ENCODE data around the gene LCE1C.

The LCE1C gene

DNA sequence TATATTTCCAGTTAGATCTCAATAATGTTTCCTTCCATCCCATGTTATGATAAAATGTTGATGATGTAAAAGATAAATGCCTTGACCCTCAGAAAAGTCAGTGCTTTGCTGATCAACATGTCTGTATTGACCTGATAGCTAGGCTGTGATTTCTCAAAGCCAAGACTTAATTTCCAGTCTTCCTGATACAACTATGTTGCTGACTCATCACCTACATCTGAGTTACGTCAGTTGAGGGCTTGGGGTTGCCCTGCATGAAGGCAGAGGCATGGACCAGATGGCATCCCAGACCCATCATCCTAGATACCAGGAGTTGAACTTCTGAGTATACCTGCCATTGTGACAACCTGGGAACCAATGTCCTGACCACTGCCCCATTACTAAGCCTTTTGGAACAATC lies 5.1 kb downstream of the LCE1C start:
- DNase-seq (ENCODE audit: low spot score): no peak
- TF ChIP-seq, protein P1, sequence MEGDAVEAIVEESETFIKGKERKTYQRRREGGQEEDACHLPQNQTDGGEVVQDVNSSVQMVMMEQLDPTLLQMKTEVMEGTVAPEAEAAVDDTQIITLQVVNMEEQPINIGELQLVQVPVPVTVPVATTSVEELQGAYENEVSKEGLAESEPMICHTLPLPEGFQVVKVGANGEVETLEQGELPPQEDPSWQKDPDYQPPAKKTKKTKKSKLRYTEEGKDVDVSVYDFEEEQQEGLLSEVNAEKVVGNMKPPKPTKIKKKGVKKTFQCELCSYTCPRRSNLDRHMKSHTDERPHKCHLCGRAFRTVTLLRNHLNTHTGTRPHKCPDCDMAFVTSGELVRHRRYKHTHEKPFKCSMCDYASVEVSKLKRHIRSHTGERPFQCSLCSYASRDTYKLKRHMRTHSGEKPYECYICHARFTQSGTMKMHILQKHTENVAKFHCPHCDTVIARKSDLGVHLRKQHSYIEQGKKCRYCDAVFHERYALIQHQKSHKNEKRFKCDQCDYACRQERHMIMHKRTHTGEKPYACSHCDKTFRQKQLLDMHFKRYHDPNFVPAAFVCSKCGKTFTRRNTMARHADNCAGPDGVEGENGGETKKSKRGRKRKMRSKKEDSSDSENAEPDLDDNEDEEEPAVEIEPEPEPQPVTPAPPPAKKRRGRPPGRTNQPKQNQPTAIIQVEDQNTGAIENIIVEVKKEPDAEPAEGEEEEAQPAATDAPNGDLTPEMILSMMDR (IDR thresholded peaks at IDR 0.05; ENCODE audit: poor library complexity, severe bottlenecking): no peak
- Histone ChIP-seq H3K9me3 (ENCODE audit: severe bottlenecking) (no peaks in the 10 kb centered on the region), H3K4me1 (ENCODE audit: insufficient read depth, poor library complexity, severe bottlenecking) (no peaks in the 10 kb centered on the region), H3K36me3 (ENCODE audit: low read depth) (no peaks in the 10 kb centered on the region), H3K27ac (ENCODE audit: poor library complexity, severe bottlenecking) (no peak overlapping the region), H3K4me3 (ENCODE audit: severe bottlenecking) (no peak overlapping the region), H3K27me3 (ENCODE audit: insufficient read depth, poor library complexity, severe bottlenecking) (no peaks in the 10 kb centered on the region)
- ATAC-seq (ENCODE audit: low read depth): no peak

DNA sequence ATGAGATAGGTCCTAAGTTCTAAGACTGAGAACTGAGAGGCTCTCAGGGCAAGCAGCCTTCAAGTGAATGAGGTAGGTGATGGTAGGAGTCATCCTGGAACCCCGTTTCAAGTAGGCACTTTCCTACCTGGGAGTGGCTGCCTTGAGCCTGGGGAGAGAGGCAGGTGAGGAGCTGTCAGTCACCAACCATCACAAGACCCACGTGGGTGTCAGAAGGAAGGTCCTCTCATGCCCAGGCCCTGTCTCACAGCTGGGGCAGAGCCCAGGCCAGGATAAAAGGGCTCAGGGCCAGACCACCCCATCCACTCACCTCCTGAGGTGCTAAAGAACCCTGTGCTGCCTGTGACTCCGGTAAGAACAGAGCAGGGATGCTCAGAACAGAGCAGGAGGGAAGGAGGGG lies 10.0 kb downstream of the LCE1C start, which contains the start of gene LCE1D:
LCE1D (plus strand) TSS at position 301 of the 400 bp plus-strand sequence. CDS start 1,074 bp downstream, outside the sequence.
- Histone ChIP-seq H3K4me3 (ENCODE audit: severe bottlenecking) (no peak within 1 kb of the TSS), H3K9me3 (ENCODE audit: severe bottlenecking) (no peaks in the 10 kb centered on the region), H3K36me3 (ENCODE audit: low read depth) (no peaks in the 10 kb centered on the region), H3K4me1 (ENCODE audit: insufficient read depth, poor library complexity, severe bottlenecking) (no peaks in the 10 kb centered on the region), H3K27ac (ENCODE audit: poor library complexity, severe bottlenecking) (no peak within 1 kb of the TSS), H3K27me3 (ENCODE audit: insufficient read depth, poor library complexity, severe bottlenecking) (no peaks in the 10 kb centered on the region)
- DNase-seq (ENCODE audit: low spot score): no peak
- no peak for ATAC-seq (ENCODE audit: low read depth)
- TF ChIP-seq, protein P1 (IDR thresholded peaks at IDR 0.05; ENCODE audit: poor library complexity, severe bottlenecking): no peak

DNA sequence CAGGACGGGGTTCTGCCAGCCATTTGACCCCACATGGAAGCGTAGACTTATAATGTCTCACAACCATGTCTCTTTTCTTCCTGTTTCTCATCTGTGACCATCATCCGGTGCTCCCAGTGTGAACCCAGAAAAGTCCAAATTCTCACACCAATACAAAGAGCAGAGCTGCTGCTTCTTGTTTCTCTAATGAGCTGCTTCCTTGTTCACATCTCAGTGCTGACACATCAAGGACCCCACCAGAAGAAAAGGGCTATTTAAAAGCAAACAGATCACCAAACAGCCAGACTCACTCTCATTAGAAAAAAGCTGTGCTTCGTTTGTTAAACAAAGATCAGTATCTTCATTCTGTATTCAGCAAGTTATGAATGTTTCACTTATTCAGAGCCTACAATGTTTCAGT lies 10.8 kb downstream of the LCE1C start:
- DNase-seq (ENCODE audit: low spot score): no peak
- Histone ChIP-seq H3K9me3 (ENCODE audit: severe bottlenecking) (no peaks in the 10 kb centered on the region), H3K4me3 (ENCODE audit: severe bottlenecking) (no peak overlapping the region), H3K27ac (ENCODE audit: poor library complexity, severe bottlenecking) (no peak overlapping the region), H3K36me3 (ENCODE audit: low read depth) (no peaks in the 10 kb centered on the region), H3K4me1 (ENCODE audit: insufficient read depth, poor library complexity, severe bottlenecking) (no peaks in the 10 kb centered on the region), H3K27me3 (ENCODE audit: insufficient read depth, poor library complexity, severe bottlenecking) (no peaks in the 10 kb centered on the region)
- TF ChIP-seq, protein P1 (IDR thresholded peaks at IDR 0.05; ENCODE audit: poor library complexity, severe bottlenecking): no peak
- ATAC-seq (ENCODE audit: low read depth): no peak

DNA sequence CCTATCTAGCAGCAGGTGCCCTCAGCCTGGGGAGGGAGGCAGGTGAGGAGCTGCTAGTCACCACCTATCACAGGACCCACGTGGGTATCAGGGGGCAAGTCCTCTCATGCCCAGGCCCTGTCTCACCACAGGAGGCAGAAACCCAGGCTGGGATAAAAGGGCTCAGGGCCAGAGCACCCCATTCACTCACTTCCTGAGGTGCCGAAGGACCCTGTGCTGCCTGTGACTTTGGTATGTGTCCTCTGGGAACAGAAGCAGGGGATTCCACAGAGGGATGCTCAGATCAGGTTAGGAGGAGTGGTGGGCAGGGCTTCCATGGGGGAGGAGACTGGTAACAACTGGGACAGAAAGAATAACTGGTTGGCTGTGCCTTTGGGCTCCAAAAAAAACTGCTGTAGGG lies 20.4 kb downstream of the LCE1C start, which contains the start of gene LCE1E:
LCE1E (plus strand) TSS at position 181 of the 400 bp plus-strand sequence. CDS start 1,043 bp downstream, outside the sequence.
- ATAC-seq (ENCODE audit: low read depth) (peak; percentile 95), DNase-seq (ENCODE audit: low spot score) (peak; percentile 72)
- no peak within 1 kb of the TSS for H3K4me3 ChIP-seq (ENCODE audit: severe bottlenecking)
- TF ChIP-seq, protein P1 (IDR thresholded peaks at IDR 0.05; ENCODE audit: poor library complexity, severe bottlenecking): no peak
- H3K9me3 ChIP-seq (ENCODE audit: severe bottlenecking): no peaks in the 10 kb centered on the region
- no peaks in the 10 kb centered on the region for H3K36me3 ChIP-seq (ENCODE audit: low read depth)
- peaks cover 8% of the 10 kb centered on the region for H3K4me1 ChIP-seq (ENCODE audit: insufficient read depth, poor library complexity, severe bottlenecking)
- no peaks in the 10 kb centered on the region for H3K27me3 ChIP-seq (ENCODE audit: insufficient read depth, poor library complexity, severe bottlenecking)
- H3K27ac ChIP-seq (ENCODE audit: poor library complexity, severe bottlenecking): no peak within 1 kb of the TSS

DNA sequence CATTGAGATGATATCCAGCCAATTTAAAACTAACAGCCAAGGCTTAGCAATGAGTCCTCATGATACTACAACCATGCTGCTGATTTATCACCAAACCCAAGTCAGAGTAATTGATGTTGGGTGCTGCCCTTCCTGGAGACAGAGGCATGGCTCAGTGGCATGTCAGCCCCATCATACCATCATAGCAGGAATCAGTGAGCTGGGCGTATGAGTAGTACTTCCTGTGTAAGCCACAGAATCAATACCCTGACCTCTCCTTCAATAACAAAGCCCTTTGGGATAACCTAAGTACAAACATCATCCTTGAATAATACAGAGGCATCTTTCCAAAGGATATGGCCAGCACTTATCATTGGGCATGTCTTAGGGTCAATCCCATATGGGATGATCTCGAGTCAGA lies 23.4 kb downstream of the LCE1C start:
- Histone ChIP-seq H3K9me3 (ENCODE audit: severe bottlenecking) (no peaks in the 10 kb centered on the region), H3K27ac (ENCODE audit: poor library complexity, severe bottlenecking) (no peak overlapping the region), H3K27me3 (ENCODE audit: insufficient read depth, poor library complexity, severe bottlenecking) (no peaks in the 10 kb centered on the region), H3K36me3 (ENCODE audit: low read depth) (no peaks in the 10 kb centered on the region), H3K4me1 (ENCODE audit: insufficient read depth, poor library complexity, severe bottlenecking) (peaks cover 8% of the 10 kb centered on the region), H3K4me3 (ENCODE audit: severe bottlenecking) (no peak overlapping the region)
- TF ChIP-seq, protein P1 (IDR thresholded peaks at IDR 0.05; ENCODE audit: poor library complexity, severe bottlenecking): no peak
- ATAC-seq (ENCODE audit: low read depth) (peak; percentile 51; the same call in 2 of the 3 replicates), DNase-seq (ENCODE audit: low spot score) (no peak)
